B cell (primary cell): ENCODE measurements around the gene EGLN3.

Source experiments
- CTCF ChIP-seq: fragments of 200-600 bp; IDR thresholded peaks from one replicate; pipeline ENCODE4 v1.8.0; 2022; ENCODE audit warnings: antibody characterized with exemption, mild to moderate bottlenecking
- EZH2 ChIP-seq: IDR thresholded peaks from 2 replicates; pipeline ENCODE4 v1.6.1; 2012; ENCODE audit warnings: borderline replicate concordance, low read depth, mild to moderate bottlenecking, moderate library complexity, low read length; ENCODE audit not compliant: insufficient read depth, poor library complexity, severe bottlenecking

DNA sequence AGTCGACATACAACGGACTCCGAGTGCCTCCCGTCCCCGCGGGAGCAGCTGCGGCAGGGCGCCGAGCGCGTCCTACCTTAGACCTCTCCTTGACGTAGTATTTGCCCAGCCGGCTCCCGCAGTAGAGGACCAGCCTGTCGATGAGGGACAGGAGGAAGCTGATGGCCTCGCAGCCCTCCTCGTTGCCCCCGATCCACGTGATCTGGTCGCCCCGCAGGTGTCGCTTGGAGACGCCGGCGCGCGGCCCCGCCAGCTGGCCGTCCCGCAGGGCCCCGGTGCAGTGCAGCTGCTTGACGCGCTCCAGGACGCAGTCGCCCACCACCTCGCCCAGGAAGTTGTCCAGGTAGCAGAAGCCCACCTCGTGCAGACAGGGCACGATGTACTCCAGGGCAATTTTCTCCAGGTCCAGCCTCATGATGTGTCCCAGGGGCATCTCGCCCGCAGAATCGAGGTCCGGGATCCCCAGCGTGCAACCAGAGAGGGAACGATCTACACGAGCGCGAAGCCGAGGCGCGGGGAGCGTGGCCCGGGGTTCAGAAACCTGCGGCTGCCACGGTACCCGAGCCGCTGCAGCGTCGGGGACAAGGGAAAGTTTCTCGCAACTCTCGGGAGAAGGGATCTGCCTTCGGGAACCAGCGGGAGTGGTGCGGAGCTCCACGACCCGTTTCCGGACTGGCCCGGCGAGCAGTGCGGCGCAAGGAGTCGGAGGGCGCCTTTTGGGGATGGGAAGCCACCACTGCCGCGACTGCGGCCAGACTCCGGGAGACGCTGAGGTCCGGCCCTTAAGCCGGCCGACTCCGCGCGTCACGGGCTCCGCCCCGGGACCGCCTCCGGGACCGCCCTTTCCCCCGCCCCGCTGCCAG, at the start of gene EGLN3:
- TF ChIP-seq EZH2 (no peak), CTCF (no peak)
